ENCODE measurements around the gene PRTG. TPM values are rescaled to one million over a fixed set of nuclear protein-coding genes. Genes with fewer than 3 reads are reported as not detected.
A peak's percentile ranks its signal among the peaks of the same experiment; 100 is the strongest.

Gene PRTG
- total RNA-seq, 1 experiment from 2014 or later: not detected

GRCh38 chr15:55780292-55780691 lies 37.3 kb upstream of the PRTG start:
- Histone ChIP-seq H3K27me3 (ENCODE audit: low read length) (no peaks in the 10 kb centered on the region), H3K4me3 (ENCODE audit: low read length) (no peak overlapping the region), H4K20me1 (ENCODE audit: insufficient read depth, low read depth, low read length) (no peaks in the 10 kb centered on the region), H3K4me2 (ENCODE audit: low read depth, low read length, poor library complexity, severe bottlenecking) (no peak overlapping the region), H3K9ac (ENCODE audit: low read length) (no peak overlapping the region), H3K9me2 (replicated peaks; ENCODE audit: insufficient read depth, low read length) (no peaks in the 10 kb centered on the region), H3K4me1 (ENCODE audit: low read length) (no peaks in the 10 kb centered on the region), H2AFZ (ENCODE audit: low read length) (no peak overlapping the region), H3K27ac (ENCODE audit: low read length) (no peak overlapping the region), H3K79me2 (ENCODE audit: low read length) (no peaks in the 10 kb centered on the region), H3K9me3 (ENCODE audit: low read length) (no peaks in the 10 kb centered on the region), H3K36me3 (ENCODE audit: insufficient read depth, low read length) (no peaks in the 10 kb centered on the region)
- DNase-seq: no peak

GRCh38 chr15:55778932-55779331 lies 36.0 kb upstream of the PRTG start:
- Histone ChIP-seq H4K20me1 (ENCODE audit: insufficient read depth, low read depth, low read length) (no peaks in the 10 kb centered on the region), H2AFZ (ENCODE audit: low read length) (no peak overlapping the region), H3K4me3 (ENCODE audit: low read length) (no peak overlapping the region), H3K9me3 (ENCODE audit: low read length) (no peaks in the 10 kb centered on the region), H3K27ac (ENCODE audit: low read length) (no peak overlapping the region), H3K4me1 (ENCODE audit: low read length) (no peaks in the 10 kb centered on the region), H3K4me2 (ENCODE audit: low read depth, low read length, poor library complexity, severe bottlenecking) (no peak overlapping the region), H3K27me3 (ENCODE audit: low read length) (no peaks in the 10 kb centered on the region), H3K9ac (ENCODE audit: low read length) (no peak overlapping the region), H3K79me2 (ENCODE audit: low read length) (no peaks in the 10 kb centered on the region), H3K9me2 (replicated peaks; ENCODE audit: insufficient read depth, low read length) (no peaks in the 10 kb centered on the region), H3K36me3 (ENCODE audit: insufficient read depth, low read length) (no peaks in the 10 kb centered on the region)
- DNase-seq: no peak

- H3K4me3 ChIP-seq (ENCODE audit: low read length): no peak overlapping the region
These were observed 32.4 kb upstream of the PRTG start for GRCh38 chr15:55775316-55775715.

GRCh38 chr15:55774113-55774970 lies 31.4 kb upstream of the PRTG start:
- no peaks in the 10 kb centered on the region for H3K27me3 ChIP-seq (ENCODE audit: low read length)
- peak; percentile 73 for DNase-seq
- no peaks in the 10 kb centered on the region for H3K79me2 ChIP-seq (ENCODE audit: low read length)
- H3K27ac ChIP-seq (ENCODE audit: low read length): no peak overlapping the region
- no peaks in the 10 kb centered on the region for H3K9me3 ChIP-seq (ENCODE audit: low read length)
- H3K4me2 ChIP-seq (ENCODE audit: low read depth, low read length, poor library complexity, severe bottlenecking): no peak overlapping the region
- no peak overlapping the region for H3K4me3 ChIP-seq (ENCODE audit: low read length)
- H3K9ac ChIP-seq (ENCODE audit: low read length): no peak overlapping the region
- H2AFZ ChIP-seq (ENCODE audit: low read length): no peak overlapping the region
- no peaks in the 10 kb centered on the region for H3K4me1 ChIP-seq (ENCODE audit: low read length)
- H3K36me3 ChIP-seq (ENCODE audit: insufficient read depth, low read length): no peaks in the 10 kb centered on the region
- no peaks in the 10 kb centered on the region for H4K20me1 ChIP-seq (ENCODE audit: insufficient read depth, low read depth, low read length)
- no peaks in the 10 kb centered on the region for H3K9me2 ChIP-seq (replicated peaks; ENCODE audit: insufficient read depth, low read length)

More at GRCh38 chr15:55775316-55775715, 32.4 kb upstream of the PRTG start:
- no peaks in the 10 kb centered on the region for H3K9me3 ChIP-seq (ENCODE audit: low read length)
- H3K4me2 ChIP-seq (ENCODE audit: low read depth, low read length, poor library complexity, severe bottlenecking): no peak overlapping the region
- H3K79me2 ChIP-seq (ENCODE audit: low read length): no peaks in the 10 kb centered on the region
- no peak overlapping the region for H3K9ac ChIP-seq (ENCODE audit: low read length)
- no peaks in the 10 kb centered on the region for H3K27me3 ChIP-seq (ENCODE audit: low read length)
- no peaks in the 10 kb centered on the region for H3K9me2 ChIP-seq (replicated peaks; ENCODE audit: insufficient read depth, low read length)
- H3K4me1 ChIP-seq (ENCODE audit: low read length): no peaks in the 10 kb centered on the region
- no peaks in the 10 kb centered on the region for H3K36me3 ChIP-seq (ENCODE audit: insufficient read depth, low read length)
- no peaks in the 10 kb centered on the region for H4K20me1 ChIP-seq (ENCODE audit: insufficient read depth, low read depth, low read length)
- no peak for DNase-seq
- no peak overlapping the region for H3K27ac ChIP-seq (ENCODE audit: low read length)
- H2AFZ ChIP-seq (ENCODE audit: low read length): no peak overlapping the region

- Histone ChIP-seq H3K4me2 (ENCODE audit: low read depth, low read length, poor library complexity, severe bottlenecking) (no peak overlapping the region), H3K9me2 (replicated peaks; ENCODE audit: insufficient read depth, low read length) (no peaks in the 10 kb centered on the region), H3K36me3 (ENCODE audit: insufficient read depth, low read length) (no peaks in the 10 kb centered on the region), H3K4me1 (ENCODE audit: low read length) (no peaks in the 10 kb centered on the region), H3K27me3 (ENCODE audit: low read length) (no peaks in the 10 kb centered on the region), H3K4me3 (ENCODE audit: low read length) (no peak overlapping the region), H3K9me3 (ENCODE audit: low read length) (no peaks in the 10 kb centered on the region), H2AFZ (ENCODE audit: low read length) (no peak overlapping the region), H3K79me2 (ENCODE audit: low read length) (no peaks in the 10 kb centered on the region), H4K20me1 (ENCODE audit: insufficient read depth, low read depth, low read length) (no peaks in the 10 kb centered on the region), H3K27ac (ENCODE audit: low read length) (no peak overlapping the region), H3K9ac (ENCODE audit: low read length) (no peak overlapping the region)
- DNase-seq: no peak
These were observed 27.9 kb upstream of the PRTG start for GRCh38 chr15:55770806-55771205.

- Histone ChIP-seq H3K4me3 (ENCODE audit: low read length) (no peak overlapping the region), H3K27ac (ENCODE audit: low read length) (no peak overlapping the region), H2AFZ (ENCODE audit: low read length) (no peak overlapping the region), H3K4me2 (ENCODE audit: low read depth, low read length, poor library complexity, severe bottlenecking) (no peak overlapping the region), H3K4me1 (ENCODE audit: low read length) (no peaks in the 10 kb centered on the region), H4K20me1 (ENCODE audit: insufficient read depth, low read depth, low read length) (no peaks in the 10 kb centered on the region), H3K9ac (ENCODE audit: low read length) (no peak overlapping the region), H3K9me2 (replicated peaks; ENCODE audit: insufficient read depth, low read length) (no peaks in the 10 kb centered on the region), H3K36me3 (ENCODE audit: insufficient read depth, low read length) (no peaks in the 10 kb centered on the region), H3K9me3 (ENCODE audit: low read length) (no peaks in the 10 kb centered on the region), H3K27me3 (ENCODE audit: low read length) (no peaks in the 10 kb centered on the region), H3K79me2 (ENCODE audit: low read length) (no peaks in the 10 kb centered on the region)
- DNase-seq: no peak
These were observed 27.3 kb upstream of the PRTG start for GRCh38 chr15:55770261-55770660.

GRCh38 chr15:55768670-55769185 lies 25.8 kb upstream of the PRTG start:
- H3K79me2 ChIP-seq (ENCODE audit: low read length): no peaks in the 10 kb centered on the region
- no peak overlapping the region for H3K4me2 ChIP-seq (ENCODE audit: low read depth, low read length, poor library complexity, severe bottlenecking)
- no peak overlapping the region for H2AFZ ChIP-seq (ENCODE audit: low read length)
- H4K20me1 ChIP-seq (ENCODE audit: insufficient read depth, low read depth, low read length): no peaks in the 10 kb centered on the region
- no peaks in the 10 kb centered on the region for H3K9me2 ChIP-seq (replicated peaks; ENCODE audit: insufficient read depth, low read length)
- no peak for DNase-seq
- H3K36me3 ChIP-seq (ENCODE audit: insufficient read depth, low read length): no peaks in the 10 kb centered on the region
- H3K9me3 ChIP-seq (ENCODE audit: low read length): no peaks in the 10 kb centered on the region
- H3K4me3 ChIP-seq (ENCODE audit: low read length): no peak overlapping the region
- no peaks in the 10 kb centered on the region for H3K4me1 ChIP-seq (ENCODE audit: low read length)
- no peak overlapping the region for H3K27ac ChIP-seq (ENCODE audit: low read length)
- H3K9ac ChIP-seq (ENCODE audit: low read length): no peak overlapping the region
- no peaks in the 10 kb centered on the region for H3K27me3 ChIP-seq (ENCODE audit: low read length)

- Histone ChIP-seq H2AFZ (ENCODE audit: low read length) (no peak overlapping the region), H4K20me1 (ENCODE audit: insufficient read depth, low read depth, low read length) (no peaks in the 10 kb centered on the region), H3K4me3 (ENCODE audit: low read length) (no peak overlapping the region), H3K79me2 (ENCODE audit: low read length) (no peaks in the 10 kb centered on the region), H3K9ac (ENCODE audit: low read length) (no peak overlapping the region), H3K27me3 (ENCODE audit: low read length) (no peaks in the 10 kb centered on the region), H3K9me3 (ENCODE audit: low read length) (no peaks in the 10 kb centered on the region), H3K36me3 (ENCODE audit: insufficient read depth, low read length) (no peaks in the 10 kb centered on the region), H3K4me2 (ENCODE audit: low read depth, low read length, poor library complexity, severe bottlenecking) (no peak overlapping the region), H3K27ac (ENCODE audit: low read length) (no peak overlapping the region), H3K4me1 (ENCODE audit: low read length) (no peaks in the 10 kb centered on the region), H3K9me2 (replicated peaks; ENCODE audit: insufficient read depth, low read length) (no peaks in the 10 kb centered on the region)
- no peak for DNase-seq
These were observed 23.7 kb upstream of the PRTG start for GRCh38 chr15:55766676-55767075.

All from Karpas-422 (cell line).